Esophagus squamous epithelium (tissue), 4 donors: ENCODE data around the gene TTC21A.

Experiments
- CTCF ChIP-seq, 6 experiments: fragments of 450-650 bp in 4 of 6; fragments of 200-600 bp in 2 of 6; sonication (generic) in 2 of 6; IDR thresholded peaks; one replicate each; pipeline ENCODE4 v1.5.1; 2016 to 2019; ENCODE audit warnings: antibody characterized with exemption in 6 of 6, mild to moderate bottlenecking in 4 of 6, moderate library complexity in 4 of 6
- POLR2A ChIP-seq, 4 donors: fragments of 450-650 bp; IDR thresholded peaks; one replicate each; pipeline ENCODE4 v1.6.1; 2017; ENCODE audit warnings: antibody characterized with exemption in 4 of 4, mild to moderate bottlenecking in 4 of 4, moderate library complexity in 3 of 4

DNA sequence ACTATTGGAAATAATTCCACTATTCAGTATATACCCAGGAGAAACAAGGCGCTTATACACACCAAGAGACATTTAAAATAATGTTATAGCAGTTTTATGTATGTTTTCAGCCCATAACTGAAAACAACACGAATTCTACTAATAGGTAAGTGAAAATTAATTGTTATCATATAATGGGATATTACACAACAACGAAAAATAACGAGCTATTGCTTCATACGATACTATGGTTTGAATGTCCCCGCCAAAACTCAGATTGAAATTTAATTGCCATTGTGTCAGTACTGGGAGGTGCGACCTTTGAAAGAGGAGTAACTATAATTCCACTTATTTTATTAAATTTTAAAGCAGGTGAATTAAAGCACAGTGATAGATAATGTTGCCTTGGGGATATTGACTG lies 49.9 kb downstream of the TTC21A start:
- no peak for TF ChIP-seq CTCF (IDR thresholded peaks at IDR 0.05)
- TF ChIP-seq POLR2A (IDR thresholded peaks at IDR 0.05): no peak
